Left renal pelvis (tissue), 4 donors: Measurements from ENCODE around the gene LDAH. TPM values are rescaled to one million over a fixed set of nuclear protein-coding genes. Genes with fewer than 3 reads are reported as not detected.
"Not testable (repeated sequence)": the region's sequence is repeated elsewhere in the genome, so short reads cannot be mapped to it uniquely, and the experiment has no call there.

Source experiments
- DNase-seq, 4 donors: peaks; one replicate each; pipeline ENCODE4 v3.0.0-alpha.2; 2013; ENCODE audit warnings: low read depth in 4 of 4, low spot score in 3 of 4
- polyA plus RNA-seq, 4 donors: library from polyadenylated mRNA; unstranded; fragments of 120-200 nt; gene quantifications; one replicate each; pipeline ENCODE4 v1.2.1, GENCODE V29; 2013; ENCODE audit not compliant: insufficient read length in 4 of 4

Gene LDAH
- polyA plus RNA-seq, 4 donors = 18.0 to 43.8 (median 38.2) TPM

- DNase-seq = not testable (repeated sequence)
These were observed 29.0 kb downstream of the LDAH start for GRCh38 chr2:20793944-20794343.

GRCh38 chr2:20781656-20782265 lies 41.1 kb downstream of the LDAH start:
- DNase-seq = no peak

- DNase-seq = no peak
These were observed 51.6 kb downstream of the LDAH start for GRCh38 chr2:20771299-20771698.

GRCh38 chr2:20766798-20767644 lies 55.9 kb downstream of the LDAH start:
- DNase-seq = no peak

GRCh38 chr2:20766213-20766612 lies 56.7 kb downstream of the LDAH start:
- DNase-seq = no peak

- DNase-seq = no peak
These were observed 59.8 kb downstream of the LDAH start for GRCh38 chr2:20762945-20763683.

GRCh38 chr2:20759487-20759886 lies 63.4 kb downstream of the LDAH start:
- DNase-seq = no peak

- DNase-seq = no peak
These were observed 63.9 kb downstream of the LDAH start for GRCh38 chr2:20758997-20759396.

GRCh38 chr2:20757405-20758090 lies 65.4 kb downstream of the LDAH start:
- DNase-seq = no peak

- no peak for DNase-seq
These were observed 67.6 kb downstream of the LDAH start for GRCh38 chr2:20755132-20755800.

GRCh38 chr2:20752293-20752692 lies 70.6 kb downstream of the LDAH start:
- DNase-seq = no peak

- DNase-seq = no peak
These were observed 75.6 kb downstream of the LDAH start for GRCh38 chr2:20747317-20747716.

GRCh38 chr2:20745924-20746555 lies 76.9 kb downstream of the LDAH start:
- DNase-seq = peak in 3 of 4 donors; percentile 18 to 34 (median 29)

- DNase-seq = no peak
These were observed 78.2 kb downstream of the LDAH start for GRCh38 chr2:20744366-20745335.

- DNase-seq = no peak
These were observed 84.1 kb downstream of the LDAH start for GRCh38 chr2:20738772-20739171.

- DNase-seq = no peak
These were observed 85.4 kb downstream of the LDAH start for GRCh38 chr2:20737505-20737904.

- DNase-seq = no peak
These were observed 94.7 kb downstream of the LDAH start for GRCh38 chr2:20728114-20728758.

GRCh38 chr2:20726913-20727312 lies 96.0 kb downstream of the LDAH start:
- DNase-seq = no peak
